ENCODE results near the gene MPPED1. TPM values are rescaled to one million over a fixed set of nuclear protein-coding genes. Genes with fewer than 3 reads are reported as not detected.

Gene MPPED1
- total and polyA plus RNA-seq, 3 experiments from 2014 or later, result not detected

- Histone ChIP-seq H3K27ac (ENCODE audit: low read depth, low read length) (no peak overlapping the region), H3K9me3 (ENCODE audit: low read length) (no peaks in the 10 kb centered on the region), H3K4me3 (ENCODE audit: low read length) (no peak overlapping the region), H3K36me3 (ENCODE audit: insufficient read depth, low read length) (no peaks in the 10 kb centered on the region), H3K27me3 (ENCODE audit: insufficient read depth, low read length, poor library complexity, severe bottlenecking) (no peaks in the 10 kb centered on the region), H3K4me1 (ENCODE audit: insufficient read depth, low read length) (no peaks in the 10 kb centered on the region)
- no peak overlapping the region for H3K4me3 Mint-ChIP-seq
- no peak overlapping the region for H3K27ac Mint-ChIP-seq
- no peaks in the 10 kb centered on the region for H3K4me1 Mint-ChIP-seq
- peaks cover 0 to 2% of the 10 kb centered on the region in 2 donors for H3K27me3 Mint-ChIP-seq
- no peak for DNase-seq
- no peaks in the 10 kb centered on the region for H3K9me3 Mint-ChIP-seq
- ChIA-PET POLR2A (no interaction called here), CTCF (no interaction called here)
- no peaks in the 10 kb centered on the region for H3K36me3 Mint-ChIP-seq
Measured at GRCh38 chr22:43505896-43506295, 94.1 kb downstream of the MPPED1 start.

GRCh38 chr22:43506487-43506886 lies 94.7 kb downstream of the MPPED1 start:
- no peaks in the 10 kb centered on the region for H3K36me3 Mint-ChIP-seq
- no peak overlapping the region for H3K27ac Mint-ChIP-seq
- POLR2A ChIA-PET, result no interaction called here
- peaks cover 0 to 3% of the 10 kb centered on the region in 2 donors for H3K27me3 Mint-ChIP-seq
- H3K4me1 ChIP-seq (ENCODE audit: insufficient read depth, low read length), result no peaks in the 10 kb centered on the region
- CTCF ChIA-PET, result no interaction called here
- H3K27ac ChIP-seq (ENCODE audit: low read depth, low read length), result no peak overlapping the region
- H3K27me3 ChIP-seq (ENCODE audit: insufficient read depth, low read length, poor library complexity, severe bottlenecking), result no peaks in the 10 kb centered on the region
- no peak overlapping the region for H3K4me3 Mint-ChIP-seq
- no peaks in the 10 kb centered on the region for H3K9me3 ChIP-seq (ENCODE audit: low read length)
- DNase-seq, result no peak
- no peaks in the 10 kb centered on the region for H3K4me1 Mint-ChIP-seq
- no peaks in the 10 kb centered on the region for H3K9me3 Mint-ChIP-seq
- no peak overlapping the region for H3K4me3 ChIP-seq (ENCODE audit: low read length)
- no peaks in the 10 kb centered on the region for H3K36me3 ChIP-seq (ENCODE audit: insufficient read depth, low read length)

- POLR2A ChIA-PET, result no interaction called here
- peaks cover 0 to 4% of the 10 kb centered on the region in 2 donors for H3K27me3 Mint-ChIP-seq
Measured at GRCh38 chr22:43507235-43507634, 95.4 kb downstream of the MPPED1 start.

GRCh38 chr22:43508489-43508888 lies 96.7 kb downstream of the MPPED1 start:
- Mint-ChIP-seq H3K4me3 (no peak overlapping the region), H3K4me1 (no peaks in the 10 kb centered on the region), H3K27me3 (peaks cover 0 to 2% of the 10 kb centered on the region in 2 donors), H3K27ac (no peak overlapping the region), H3K9me3 (no peaks in the 10 kb centered on the region), H3K36me3 (no peaks in the 10 kb centered on the region)
- H3K27me3 ChIP-seq (ENCODE audit: insufficient read depth, low read length, poor library complexity, severe bottlenecking), result no peaks in the 10 kb centered on the region
- H3K9me3 ChIP-seq (ENCODE audit: low read length), result no peaks in the 10 kb centered on the region
- DNase-seq, result no peak
- no peaks in the 10 kb centered on the region for H3K4me1 ChIP-seq (ENCODE audit: insufficient read depth, low read length)
- H3K4me3 ChIP-seq (ENCODE audit: low read length), result no peak overlapping the region
- ChIA-PET POLR2A (no interaction called here), CTCF (no interaction called here)
- no peaks in the 10 kb centered on the region for H3K36me3 ChIP-seq (ENCODE audit: insufficient read depth, low read length)
- no peak overlapping the region for H3K27ac ChIP-seq (ENCODE audit: low read depth, low read length)

More at GRCh38 chr22:43507235-43507634, 95.4 kb downstream of the MPPED1 start:
- Histone ChIP-seq H3K27me3 (ENCODE audit: insufficient read depth, low read length, poor library complexity, severe bottlenecking) (no peaks in the 10 kb centered on the region), H3K4me1 (ENCODE audit: insufficient read depth, low read length) (no peaks in the 10 kb centered on the region), H3K4me3 (ENCODE audit: low read length) (no peak overlapping the region), H3K9me3 (ENCODE audit: low read length) (no peaks in the 10 kb centered on the region), H3K36me3 (ENCODE audit: insufficient read depth, low read length) (no peaks in the 10 kb centered on the region), H3K27ac (ENCODE audit: low read depth, low read length) (no peak overlapping the region)
- Mint-ChIP-seq H3K4me1 (no peaks in the 10 kb centered on the region), H3K27ac (no peak overlapping the region), H3K9me3 (no peaks in the 10 kb centered on the region), H3K36me3 (no peaks in the 10 kb centered on the region), H3K4me3 (no peak overlapping the region)
- no peak for DNase-seq
- CTCF ChIA-PET, result no interaction called here

- H3K36me3 Mint-ChIP-seq, result no peaks in the 10 kb centered on the region
- no peak overlapping the region for H3K4me3 ChIP-seq (ENCODE audit: low read length)
- no peak overlapping the region for H3K27ac ChIP-seq (ENCODE audit: low read depth, low read length)
- H3K9me3 Mint-ChIP-seq, result no peaks in the 10 kb centered on the region
- no peaks in the 10 kb centered on the region for H3K4me1 ChIP-seq (ENCODE audit: insufficient read depth, low read length)
- H3K36me3 ChIP-seq (ENCODE audit: insufficient read depth, low read length), result no peaks in the 10 kb centered on the region
- no peaks in the 10 kb centered on the region for H3K27me3 ChIP-seq (ENCODE audit: insufficient read depth, low read length, poor library complexity, severe bottlenecking)
- DNase-seq, result no peak
- no peaks in the 10 kb centered on the region for H3K4me1 Mint-ChIP-seq
- H3K9me3 ChIP-seq (ENCODE audit: low read length), result no peaks in the 10 kb centered on the region
- H3K27me3 Mint-ChIP-seq, result peaks cover 0 to 2% of the 10 kb centered on the region in 2 donors
- no peak overlapping the region for H3K27ac Mint-ChIP-seq
- H3K4me3 Mint-ChIP-seq, result no peak overlapping the region
- ChIA-PET CTCF (no interaction called here), POLR2A (no interaction called here)
Measured at GRCh38 chr22:43509337-43509736, 97.5 kb downstream of the MPPED1 start.

GRCh38 chr22:43510281-43511070 lies 98.7 kb downstream of the MPPED1 start:
- no peak overlapping the region for H3K27ac Mint-ChIP-seq
- Histone ChIP-seq H3K9me3 (ENCODE audit: low read length) (no peaks in the 10 kb centered on the region), H3K36me3 (ENCODE audit: insufficient read depth, low read length) (no peaks in the 10 kb centered on the region), H3K27ac (ENCODE audit: low read depth, low read length) (no peak overlapping the region), H3K27me3 (ENCODE audit: insufficient read depth, low read length, poor library complexity, severe bottlenecking) (no peaks in the 10 kb centered on the region), H3K4me1 (ENCODE audit: insufficient read depth, low read length) (no peaks in the 10 kb centered on the region), H3K4me3 (ENCODE audit: low read length) (no peak overlapping the region)
- no peaks in the 10 kb centered on the region for H3K36me3 Mint-ChIP-seq
- no peak overlapping the region for H3K4me3 Mint-ChIP-seq
- DNase-seq, result no peak
- H3K4me1 Mint-ChIP-seq, result no peaks in the 10 kb centered on the region
- POLR2A ChIA-PET, result no interaction called here
- CTCF ChIA-PET, result no interaction called here
- no peaks in the 10 kb centered on the region for H3K9me3 Mint-ChIP-seq
- H3K27me3 Mint-ChIP-seq, result peaks cover 0 to 2% of the 10 kb centered on the region in 2 donors

GRCh38 chr22:43511276-43511910 lies 99.6 kb downstream of the MPPED1 start:
- H3K36me3 Mint-ChIP-seq, result no peaks in the 10 kb centered on the region
- H3K9me3 Mint-ChIP-seq, result no peaks in the 10 kb centered on the region
- DNase-seq, result no peak
- H3K4me3 Mint-ChIP-seq, result no peak overlapping the region
- H3K36me3 ChIP-seq (ENCODE audit: insufficient read depth, low read length), result no peaks in the 10 kb centered on the region
- no peak overlapping the region for H3K27ac ChIP-seq (ENCODE audit: low read depth, low read length)
- no peak overlapping the region for H3K27ac Mint-ChIP-seq
- H3K4me3 ChIP-seq (ENCODE audit: low read length), result no peak overlapping the region
- no peaks in the 10 kb centered on the region for H3K9me3 ChIP-seq (ENCODE audit: low read length)
- no peaks in the 10 kb centered on the region for H3K4me1 ChIP-seq (ENCODE audit: insufficient read depth, low read length)
- H3K27me3 ChIP-seq (ENCODE audit: insufficient read depth, low read length, poor library complexity, severe bottlenecking), result no peaks in the 10 kb centered on the region
- peaks cover 0 to 2% of the 10 kb centered on the region in 2 donors for H3K27me3 Mint-ChIP-seq
- POLR2A ChIA-PET, result no interaction called here
- no peaks in the 10 kb centered on the region for H3K4me1 Mint-ChIP-seq
- CTCF ChIA-PET, result no interaction called here

GRCh38 chr22:43512279-43512678 lies 100.5 kb downstream of the MPPED1 start:
- Mint-ChIP-seq H3K27ac (no peak overlapping the region), H3K27me3 (peaks cover 0 to 2% of the 10 kb centered on the region in 2 donors), H3K4me3 (no peak overlapping the region), H3K36me3 (no peaks in the 10 kb centered on the region), H3K4me1 (no peaks in the 10 kb centered on the region), H3K9me3 (no peaks in the 10 kb centered on the region)
- no peak overlapping the region for H3K27ac ChIP-seq (ENCODE audit: low read depth, low read length)
- H3K27me3 ChIP-seq (ENCODE audit: insufficient read depth, low read length, poor library complexity, severe bottlenecking), result no peaks in the 10 kb centered on the region
- no peaks in the 10 kb centered on the region for H3K36me3 ChIP-seq (ENCODE audit: insufficient read depth, low read length)
- CTCF ChIA-PET, result no interaction called here
- H3K9me3 ChIP-seq (ENCODE audit: low read length), result no peaks in the 10 kb centered on the region
- no peak overlapping the region for H3K4me3 ChIP-seq (ENCODE audit: low read length)
- no peaks in the 10 kb centered on the region for H3K4me1 ChIP-seq (ENCODE audit: insufficient read depth, low read length)
- POLR2A ChIA-PET, result no interaction called here
- no peak for DNase-seq
